HG02763 (cell line): ENCODE measurements around the gene SIK3.

Source experiments
- ATAC-seq: cut with Tn5 transposase; IDR thresholded peaks from one replicate; pipeline ENCODE4 v1.9.1; 2021; ENCODE audit warnings: mild to moderate bottlenecking, moderate library complexity; ENCODE audit not compliant: unreplicated experiment

SIK3 gene

DNA sequence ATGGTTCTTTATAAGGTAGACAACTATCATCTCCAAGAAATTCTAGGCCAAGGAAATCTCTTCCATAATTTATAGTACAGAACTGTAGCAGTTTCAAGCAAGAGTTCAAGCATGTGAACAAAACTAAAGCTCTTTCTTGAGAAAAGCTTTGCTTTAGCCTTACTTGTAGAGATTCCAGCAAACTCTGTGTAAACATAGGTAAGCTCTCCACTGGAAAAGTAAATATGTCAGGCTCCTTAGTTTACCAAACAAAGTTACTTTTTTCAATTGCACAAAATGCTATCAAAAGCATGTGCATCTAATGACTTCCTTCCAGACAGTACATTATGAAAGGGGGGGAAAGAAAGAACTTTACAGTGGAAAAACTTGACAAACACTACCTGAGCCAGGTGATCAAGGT is 125.0 kb downstream of the SIK3 start:
- no peak for ATAC-seq

DNA sequence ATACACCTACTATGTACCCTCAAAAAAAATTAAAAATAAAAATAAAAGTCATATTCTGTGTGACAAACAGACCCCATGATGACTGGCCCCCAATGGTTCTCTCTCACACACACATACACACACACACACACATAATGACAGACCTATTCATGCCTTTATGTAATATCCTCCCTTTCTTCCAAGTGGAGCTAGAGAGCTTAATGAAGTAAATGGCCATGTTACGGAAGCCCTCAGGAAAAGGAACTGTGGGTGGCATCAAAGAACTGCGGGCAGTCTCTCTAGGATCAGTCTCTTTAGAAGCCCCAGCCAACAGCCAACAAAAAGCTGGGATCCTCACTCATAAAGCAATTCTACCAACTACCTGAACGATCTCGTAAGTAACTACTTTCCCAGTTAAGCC is 125.5 kb downstream of the SIK3 start:
- ATAC-seq = no peak

DNA sequence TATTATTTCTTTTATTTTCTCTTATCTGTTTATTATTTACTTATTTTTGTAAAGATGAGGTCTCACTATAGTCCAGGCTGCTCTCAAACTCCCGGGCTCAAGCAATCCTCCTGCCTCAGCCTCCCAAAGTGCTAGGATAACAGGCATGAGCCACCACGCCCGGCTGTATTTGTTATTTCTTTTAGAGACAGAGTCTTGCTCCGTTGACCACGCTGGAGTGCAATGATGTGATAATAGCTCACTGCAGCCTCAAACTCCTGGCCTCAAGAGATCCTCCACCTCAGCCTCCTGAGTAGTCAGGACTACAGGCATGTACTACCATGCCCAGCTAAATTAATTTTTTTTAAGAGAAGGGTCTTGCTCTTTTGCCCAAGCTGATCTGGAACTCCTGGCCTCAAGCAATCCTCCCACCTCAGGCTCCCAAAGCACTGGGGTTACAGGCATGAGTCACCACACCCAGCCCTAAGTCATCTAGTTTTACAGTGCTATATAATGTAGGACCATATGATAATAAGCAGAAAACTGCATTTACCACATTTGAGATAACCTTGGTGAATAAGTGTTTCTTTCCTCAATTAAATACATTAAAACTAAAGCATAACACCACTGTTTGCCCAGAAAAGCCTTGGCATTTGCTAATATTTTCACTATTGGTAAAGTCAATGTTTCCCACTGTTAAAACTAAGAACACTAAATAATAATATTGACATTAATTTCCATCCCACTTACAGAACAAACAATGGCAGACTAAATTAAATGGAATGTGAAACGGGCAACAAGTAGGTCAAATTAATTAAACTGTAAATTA is 127.5 kb downstream of the SIK3 start:
- no peak for ATAC-seq

DNA sequence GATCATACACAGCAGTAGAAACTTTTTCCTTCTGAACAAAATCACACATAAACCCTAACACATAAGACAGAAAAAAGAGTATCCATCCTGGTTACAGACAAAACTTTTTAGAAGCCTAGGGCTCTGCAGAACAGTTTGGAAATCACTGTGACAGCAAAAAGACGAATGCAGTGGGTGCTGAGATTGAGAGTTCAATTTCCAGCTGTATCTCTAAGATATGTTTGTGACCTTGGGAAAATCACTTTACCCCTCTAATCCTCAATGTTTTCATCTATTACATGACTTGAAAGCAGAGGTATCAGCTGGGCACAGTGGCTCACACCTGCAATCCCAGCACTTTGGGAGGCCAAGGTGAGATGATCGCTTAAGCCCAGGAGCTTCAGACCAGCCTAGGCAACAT is 128.5 kb downstream of the SIK3 start:
- no peak for ATAC-seq

DNA sequence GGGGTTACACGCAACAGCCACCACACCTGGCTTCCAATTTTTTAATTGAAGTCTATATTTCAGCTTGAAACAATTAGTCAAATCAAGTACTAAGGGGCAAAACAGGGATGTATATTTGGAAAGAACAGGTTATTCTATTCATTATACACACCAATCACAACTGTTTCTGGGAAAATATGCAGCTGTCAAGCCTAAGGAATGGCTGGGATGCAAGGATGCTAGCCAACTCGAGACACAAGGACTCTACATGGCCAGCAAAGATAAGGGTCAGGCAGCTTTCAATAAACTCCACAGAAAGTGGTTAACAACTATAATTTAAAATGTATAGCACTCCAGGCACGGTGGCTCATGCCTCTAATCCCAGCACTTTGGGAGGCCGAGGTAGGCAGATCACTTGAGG is 134.0 kb downstream of the SIK3 start:
- no peak for ATAC-seq

DNA sequence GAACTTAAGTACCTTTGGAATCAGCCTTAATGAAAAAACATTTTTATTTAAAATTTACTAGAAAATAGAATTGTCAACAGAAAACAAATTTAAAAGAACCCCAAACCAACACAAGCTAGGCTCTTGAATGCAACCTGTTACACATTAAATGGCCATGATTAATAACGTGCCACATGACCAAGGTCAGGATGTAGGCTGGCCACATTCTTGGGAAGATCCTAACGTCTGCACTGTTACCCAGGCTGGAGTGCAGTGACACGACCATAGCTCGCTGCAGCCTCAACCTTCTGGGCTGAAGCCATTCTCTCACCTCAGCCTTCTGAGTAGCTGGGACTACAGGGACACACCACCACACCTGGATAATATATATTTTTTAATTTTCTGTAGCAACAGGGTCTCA is 134.4 kb downstream of the SIK3 start:
- ATAC-seq = no peak

DNA sequence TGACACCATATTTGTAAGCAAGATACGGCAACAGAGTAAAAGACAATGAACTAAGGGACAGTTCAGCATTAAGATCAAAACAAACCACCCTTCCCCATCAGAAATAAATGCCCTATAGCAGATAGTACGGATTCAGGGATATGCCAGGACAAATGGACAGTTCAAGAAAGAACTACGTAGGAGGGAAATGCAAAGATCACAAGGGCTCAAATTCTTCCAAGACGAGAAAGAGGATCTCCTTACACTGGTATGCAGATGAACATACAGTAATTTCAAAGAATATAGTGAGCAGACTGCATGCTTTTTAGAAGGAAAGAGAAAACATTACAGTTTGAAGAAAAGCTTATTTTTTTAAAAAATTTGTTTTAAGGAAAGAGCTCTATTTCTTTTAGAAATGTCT is 136.1 kb downstream of the SIK3 start:
- ATAC-seq = no peak

DNA sequence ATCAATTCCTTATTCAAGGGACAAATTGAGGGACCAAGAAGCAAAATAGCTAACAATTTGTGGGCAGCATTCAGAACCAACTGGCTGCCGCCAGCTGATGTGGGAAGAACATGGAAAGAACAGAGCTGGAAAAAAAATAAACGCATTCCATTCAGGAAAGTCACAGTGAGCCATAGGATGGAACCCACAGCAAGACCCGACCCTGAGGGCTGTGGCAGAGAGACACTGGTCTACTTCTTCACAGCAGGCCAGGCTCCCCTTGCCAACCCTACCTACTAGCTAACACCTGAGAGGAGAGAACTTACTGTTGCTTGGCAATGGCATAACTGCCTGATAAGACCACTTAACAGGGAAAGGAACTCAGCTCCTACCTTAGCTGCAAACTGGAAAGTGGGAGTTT is 137.3 kb downstream of the SIK3 start:
- ATAC-seq = no peak

DNA sequence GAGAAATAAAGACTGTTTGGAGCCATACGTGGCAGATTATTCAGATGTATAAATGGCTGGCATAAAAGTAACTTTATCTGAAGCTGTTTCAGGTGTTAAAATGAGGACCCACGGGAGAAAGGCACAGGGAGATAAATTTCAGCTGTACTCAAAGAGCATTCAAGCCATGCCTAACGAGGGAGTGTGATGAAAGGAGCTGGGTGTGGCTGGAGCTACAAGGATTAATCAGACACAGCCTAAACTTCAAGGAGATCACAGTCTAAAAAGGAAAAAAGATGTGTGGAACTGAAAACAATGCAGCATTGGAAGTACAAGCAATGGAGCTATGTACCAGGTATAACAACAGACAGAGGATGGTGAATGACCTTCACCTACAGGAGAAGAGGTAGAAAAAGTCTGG is 140.0 kb downstream of the SIK3 start:
- no peak for ATAC-seq

DNA sequence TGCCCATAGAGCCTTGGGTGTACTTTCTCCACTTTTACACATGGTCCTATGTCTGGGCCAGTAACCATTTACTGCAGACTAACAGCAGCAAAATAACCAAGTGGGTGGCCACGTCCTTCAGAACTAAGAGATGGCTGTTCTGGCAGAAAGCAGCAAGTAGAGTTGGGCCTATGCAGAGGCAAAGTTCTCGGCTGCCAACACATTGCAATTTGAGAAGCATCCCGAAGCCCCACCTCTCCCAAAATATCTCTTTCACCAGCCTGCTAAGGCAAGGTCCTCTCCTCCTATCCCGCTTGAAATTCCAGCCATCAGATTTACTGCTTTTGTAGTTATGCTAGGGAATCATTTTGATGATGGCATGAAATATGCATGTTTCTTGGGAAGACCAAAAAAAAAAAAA is 142.3 kb downstream of the SIK3 start:
- no peak for ATAC-seq

DNA sequence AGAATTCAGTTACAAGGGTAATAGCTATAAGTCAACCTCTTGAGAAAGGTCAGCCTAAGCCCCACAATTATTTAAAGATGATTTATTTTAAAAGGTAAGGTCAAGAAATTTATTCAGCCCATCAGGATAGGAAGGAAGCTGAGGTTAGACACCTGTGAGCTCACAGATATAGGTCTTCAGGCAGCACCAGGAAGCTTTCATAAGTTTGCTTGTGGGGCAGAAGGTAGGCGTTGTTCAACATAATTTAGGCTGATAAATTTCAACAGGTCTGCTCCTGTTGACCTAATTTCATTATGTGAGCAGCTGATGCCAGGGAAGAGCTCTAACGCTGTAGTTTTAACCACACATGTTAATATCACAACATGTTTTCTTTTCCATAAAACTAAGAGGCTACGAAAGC is 142.7 kb downstream of the SIK3 start:
- no peak for ATAC-seq

DNA sequence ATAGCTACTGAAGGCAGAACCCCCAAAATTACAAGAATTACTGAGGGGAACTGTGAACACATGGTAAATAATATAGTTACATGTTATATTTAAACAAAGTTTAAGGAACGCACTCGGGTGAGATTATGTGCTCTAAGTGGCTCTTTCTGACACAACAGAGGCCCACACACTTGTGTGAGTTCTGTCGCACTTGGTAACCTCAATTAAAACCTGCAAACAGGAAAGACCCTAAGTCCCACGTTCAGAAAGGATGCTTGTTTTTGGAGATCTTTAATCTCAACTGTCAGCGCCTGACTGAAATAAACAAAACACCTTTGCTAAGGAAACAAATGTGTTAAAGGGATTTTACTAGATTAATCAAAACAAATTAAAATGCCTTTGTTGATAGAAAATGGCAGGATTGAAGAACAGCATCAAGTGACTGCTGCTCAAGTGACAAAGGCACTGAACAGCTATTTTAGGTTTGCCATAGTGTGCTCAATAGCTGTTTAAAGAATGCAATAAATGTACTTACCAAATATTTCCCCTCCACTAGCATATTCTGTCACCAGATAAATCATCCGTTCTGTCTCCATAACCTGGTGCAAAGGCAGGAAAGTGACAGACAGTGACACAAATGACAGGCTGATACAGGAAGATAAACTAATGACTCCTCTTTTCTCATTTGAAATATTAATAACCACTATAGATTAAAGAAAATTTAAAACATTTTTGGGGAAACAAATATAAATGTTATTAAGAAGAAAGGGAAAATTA is 144.5 kb downstream of the SIK3 start:
- no peak for ATAC-seq

DNA sequence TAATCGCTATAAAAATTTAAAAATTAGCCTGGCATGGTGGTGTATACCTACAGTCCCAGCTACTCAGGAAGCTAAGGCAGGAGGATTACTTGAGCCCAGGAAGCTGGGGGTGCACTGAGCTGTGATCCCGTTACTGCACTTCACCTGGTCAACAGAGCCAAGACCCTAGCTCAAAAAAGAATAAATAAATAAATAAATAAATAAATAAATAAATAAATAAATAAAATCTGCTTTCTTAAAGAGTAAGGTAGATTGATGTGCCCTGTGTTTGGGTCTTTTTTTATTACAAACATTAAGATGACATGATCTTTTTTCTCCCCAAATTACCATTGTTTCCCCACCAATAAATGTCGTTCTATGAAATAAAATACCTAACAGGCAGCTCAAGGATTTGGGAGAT is 146.5 kb downstream of the SIK3 start:
- no peak for ATAC-seq

DNA sequence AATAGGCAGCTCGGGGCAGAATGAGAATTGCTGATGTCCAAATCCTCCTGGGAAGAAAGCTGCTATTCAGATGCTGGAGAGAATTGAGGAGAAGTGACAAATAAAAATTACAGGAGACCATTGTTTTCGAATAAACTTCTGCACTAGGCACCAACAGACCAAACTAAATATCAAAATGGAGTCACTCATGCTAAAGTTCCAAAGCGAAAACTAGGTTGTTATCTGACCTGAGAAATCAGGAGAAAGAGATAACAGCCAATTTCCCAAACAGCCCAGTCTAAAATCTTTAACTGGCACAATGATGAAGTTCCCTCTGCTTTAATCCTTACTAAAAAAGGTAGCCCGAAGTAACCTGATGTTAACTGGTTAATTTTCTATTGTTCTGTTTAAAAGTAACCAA is 148.0 kb downstream of the SIK3 start:
- no peak for ATAC-seq

DNA sequence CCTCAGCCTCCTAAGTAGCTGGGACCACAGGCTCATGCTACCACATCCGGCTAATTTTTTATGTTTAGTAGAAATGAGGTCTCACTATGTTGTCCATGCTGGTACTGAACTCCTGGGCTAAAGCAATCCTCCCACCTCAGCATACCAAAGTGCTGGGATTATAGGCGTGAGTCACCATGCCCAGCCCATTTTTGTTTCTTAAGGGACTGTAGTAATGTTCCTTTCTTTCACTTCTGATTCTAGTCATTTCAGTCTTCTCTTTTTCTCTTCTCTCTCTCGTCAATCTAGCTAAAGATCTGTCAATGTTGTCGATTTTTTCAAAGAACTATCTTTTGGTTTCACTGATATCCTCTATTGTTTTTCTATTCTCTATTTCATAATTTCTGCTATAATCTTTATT is 149.8 kb downstream of the SIK3 start:
- ATAC-seq = no peak

DNA sequence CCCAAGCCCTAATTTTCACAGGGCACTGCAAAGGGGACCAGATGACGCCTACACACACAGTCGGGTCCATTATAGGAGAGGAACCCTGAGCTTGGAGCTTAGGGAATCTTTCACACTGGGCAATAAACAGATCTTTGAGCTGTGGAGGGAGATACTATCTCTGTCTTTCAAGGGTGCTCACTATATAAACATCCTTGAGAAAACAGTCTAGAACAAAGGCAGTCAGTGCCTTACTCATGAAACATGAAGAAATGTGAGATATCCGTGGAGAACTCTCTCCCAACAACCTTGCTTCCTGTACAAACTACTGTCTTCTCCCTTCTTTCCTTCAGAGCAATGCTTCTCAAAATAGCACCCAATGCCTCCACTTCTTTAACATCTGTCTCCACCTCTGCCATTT is 151.8 kb downstream of the SIK3 start:
- no peak for ATAC-seq

DNA sequence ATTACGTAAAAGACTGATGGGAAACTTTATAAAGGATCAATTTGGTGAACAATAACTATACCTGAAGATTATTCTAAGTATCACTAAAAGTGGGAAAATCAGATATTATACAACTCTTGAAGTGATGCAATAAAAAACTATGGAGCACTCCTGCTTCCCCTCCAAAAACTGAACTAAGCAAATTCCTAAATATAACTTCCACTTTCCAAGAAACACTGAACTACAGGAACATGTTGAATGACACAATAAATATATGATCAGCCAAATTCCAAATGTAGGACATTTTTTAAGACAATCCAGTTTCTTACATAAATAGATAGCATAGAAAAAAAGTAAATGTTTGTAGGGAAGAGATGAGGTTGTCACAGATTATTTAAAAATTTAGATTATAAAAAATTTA is 158.7 kb downstream of the SIK3 start:
- no peak for ATAC-seq

DNA sequence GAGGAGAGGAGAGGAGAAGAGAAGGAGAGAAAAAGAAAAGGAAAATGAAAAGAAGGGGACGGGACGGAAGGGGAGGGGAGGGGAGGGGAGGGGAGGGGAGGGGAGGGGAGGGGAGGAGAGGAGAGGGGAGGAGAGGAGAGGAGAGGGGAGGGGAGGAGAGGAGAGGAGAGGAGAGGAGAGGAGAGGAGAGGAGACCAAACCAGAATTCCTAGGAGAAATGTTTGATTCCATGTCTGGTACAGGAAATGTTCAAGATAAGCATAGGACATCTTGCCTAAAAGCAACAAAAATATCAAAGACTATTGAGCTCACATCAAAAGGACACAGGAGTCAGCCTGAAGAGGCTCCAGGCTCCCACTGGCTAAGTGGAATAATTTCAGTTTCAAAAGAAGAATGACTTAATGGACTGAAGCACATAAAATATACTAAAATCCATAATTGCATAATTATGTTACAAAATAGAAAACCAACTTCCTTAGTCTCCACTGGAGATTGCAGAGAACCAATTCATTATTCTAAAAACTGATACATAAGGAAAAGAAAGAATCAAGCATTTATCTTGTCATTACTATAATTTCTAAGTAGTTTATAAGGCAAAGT is 159.7 kb downstream of the SIK3 start:
- ATAC-seq = no peak

DNA sequence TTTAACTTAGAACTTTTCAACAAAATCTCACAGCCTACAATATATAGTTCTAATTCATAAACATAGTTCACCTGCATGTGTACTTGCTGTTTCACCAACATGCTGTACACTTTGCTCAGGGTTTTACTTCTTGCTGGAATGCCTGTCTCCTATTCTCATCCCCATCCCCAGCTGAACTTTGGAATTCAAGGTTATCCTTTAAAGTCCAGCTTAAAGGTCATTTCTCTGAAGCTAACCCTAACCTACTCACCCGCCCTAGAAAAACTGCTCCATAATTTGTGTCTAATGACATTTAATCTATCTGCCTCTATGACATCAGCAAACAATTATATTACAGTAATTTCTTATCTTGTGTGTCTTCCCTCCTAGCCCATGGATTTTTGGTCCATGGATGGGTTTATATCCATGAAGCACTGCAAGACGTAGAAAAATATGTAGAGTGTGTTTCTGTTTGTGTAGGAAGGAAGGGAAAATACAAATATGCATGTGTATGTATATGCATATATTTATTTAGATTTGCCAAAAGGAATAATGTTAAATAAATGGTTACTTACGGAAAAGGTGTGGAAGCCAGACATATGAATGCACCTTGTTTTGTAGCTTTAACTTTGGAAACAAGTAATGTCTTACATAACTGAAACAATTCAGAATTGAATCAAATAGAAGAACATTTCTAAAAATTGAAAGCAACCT is 161.3 kb downstream of the SIK3 start:
- no peak for ATAC-seq

DNA sequence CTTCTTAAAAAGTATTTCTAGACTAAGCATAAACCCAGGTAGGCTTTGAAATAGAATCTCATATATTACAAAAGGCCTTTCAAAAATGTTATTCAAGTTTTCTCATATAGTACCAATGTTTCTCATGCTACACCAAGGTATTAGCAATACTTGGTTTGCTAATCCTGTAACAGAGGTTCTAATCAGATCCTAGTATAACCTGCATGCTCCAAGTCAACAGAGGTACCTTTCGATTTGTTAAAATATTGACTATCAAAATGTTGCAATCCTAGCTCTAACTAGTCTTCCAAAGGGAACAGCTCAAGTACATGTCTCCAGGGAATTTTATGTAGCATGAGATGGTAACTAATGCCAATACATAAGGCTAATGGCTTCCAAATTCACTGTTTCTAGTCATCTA is 162.7 kb downstream of the SIK3 start:
- ATAC-seq = no peak

DNA sequence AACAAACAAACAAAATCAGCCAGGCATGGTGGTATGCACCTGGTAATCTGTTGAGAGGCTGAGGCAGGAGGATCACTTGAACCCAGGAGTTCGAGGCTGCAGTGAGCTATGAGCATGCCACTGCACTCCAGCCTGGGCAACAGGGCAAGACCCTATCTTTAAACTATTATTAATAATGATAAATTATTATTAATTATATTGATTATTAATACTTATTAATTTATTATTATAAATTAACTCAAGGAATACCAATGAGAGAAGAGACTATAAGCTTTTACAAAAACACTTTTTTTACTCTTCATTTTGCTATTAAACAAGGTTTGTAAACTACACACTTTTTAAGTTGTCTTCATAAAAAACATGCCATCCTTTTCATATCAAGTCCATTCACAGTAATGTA is 163.1 kb downstream of the SIK3 start:
- ATAC-seq = no peak

DNA sequence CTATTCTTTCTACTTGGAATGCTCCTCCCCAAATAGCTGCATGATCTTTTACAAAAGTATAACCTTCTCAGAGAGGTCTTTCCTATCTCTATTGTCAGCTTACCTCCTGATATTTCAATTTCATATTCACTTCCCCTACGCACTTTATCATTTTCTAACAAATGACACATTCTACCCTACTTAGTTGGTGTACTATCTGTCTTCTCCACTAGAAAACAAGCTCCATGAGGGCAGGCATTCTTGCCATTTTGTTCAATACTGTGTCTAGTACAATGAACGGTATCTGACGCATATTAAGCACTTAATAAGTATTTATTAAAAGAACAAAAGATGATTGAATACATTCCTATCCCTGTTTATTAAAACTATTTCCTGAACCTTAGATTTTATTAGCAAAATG is 164.3 kb downstream of the SIK3 start:
- ATAC-seq = no peak
